HG02588 (cell line): Measurements from ENCODE around the gene GCNT4.
"Not testable (repeated sequence)": the region's sequence is repeated elsewhere in the genome, so short reads cannot be mapped to it uniquely, and the experiment has no call there.

Source experiments
- ATAC-seq: cut with Tn5 transposase; IDR thresholded peaks from one replicate; pipeline ENCODE4 v1.9.1; 2021; ENCODE audit warnings: mild to moderate bottlenecking, moderate library complexity; ENCODE audit not compliant: unreplicated experiment

GCNT4 gene

GRCh38 chr5:75052192-75053053 lies at the start of gene GCNT4:
TSS of gene GCNT4 (minus strand) at chr5:75052558. CDS start at chr5:75030037, 22,521 bp downstream.
- no peak for ATAC-seq

GRCh38 chr5:75095956-75096355 lies 43.6 kb upstream of the GCNT4 start:
- ATAC-seq: not testable (repeated sequence)

- no peak for ATAC-seq
Measured at GRCh38 chr5:75091597-75091996, 39.2 kb upstream of the GCNT4 start.

GRCh38 chr5:75089662-75090061 lies 37.3 kb upstream of the GCNT4 start:
- ATAC-seq: no peak

GRCh38 chr5:75089137-75089536 lies 36.8 kb upstream of the GCNT4 start:
- ATAC-seq: no peak

GRCh38 chr5:75088648-75089047 lies 36.3 kb upstream of the GCNT4 start:
- ATAC-seq: no peak

GRCh38 chr5:75081510-75081909 lies 29.2 kb upstream of the GCNT4 start:
- ATAC-seq: no peak

- ATAC-seq: not testable (repeated sequence)
Measured at GRCh38 chr5:75079346-75079745, 27.0 kb upstream of the GCNT4 start.

GRCh38 chr5:75078027-75078426 lies 25.7 kb upstream of the GCNT4 start:
- ATAC-seq: no peak

GRCh38 chr5:75072061-75072460 lies 19.7 kb upstream of the GCNT4 start:
- ATAC-seq: no peak

- no peak for ATAC-seq
Measured at GRCh38 chr5:75071100-75071499, 18.7 kb upstream of the GCNT4 start.

GRCh38 chr5:75067434-75067833 lies 15.1 kb upstream of the GCNT4 start:
- ATAC-seq: no peak

GRCh38 chr5:75062925-75063531 lies 10.7 kb upstream of the GCNT4 start:
- ATAC-seq: no peak

GRCh38 chr5:75059912-75060545 lies 7.7 kb upstream of the GCNT4 start:
- ATAC-seq: no peak

- no peak for ATAC-seq
Measured at GRCh38 chr5:75058986-75059535, 6.7 kb upstream of the GCNT4 start.

GRCh38 chr5:75057561-75057960 lies 5.2 kb upstream of the GCNT4 start:
- no peak for ATAC-seq

GRCh38 chr5:75055727-75056144 lies 3.4 kb upstream of the GCNT4 start:
- no peak for ATAC-seq

GRCh38 chr5:75054134-75054930 lies 2.0 kb upstream of the GCNT4 start:
- ATAC-seq: no peak

GRCh38 chr5:75053304-75054133 lies 1.2 kb upstream of the GCNT4 start:
- no peak for ATAC-seq

- ATAC-seq: no peak
Measured at GRCh38 chr5:75053054-75053303, 621 bp upstream of the GCNT4 start.
